Testis (tissue), 3 donors: ENCODE results near the gene TMCC3. TPM values are rescaled to one million over a fixed set of nuclear protein-coding genes. Genes with fewer than 3 reads are reported as not detected.
A peak's percentile ranks its signal among the peaks of the same experiment; 100 is the strongest.

Source experiments
- DNase-seq: peaks from one replicate; pipeline ENCODE4 v3.0.0-alpha.2; 2019
- H3K27ac ChIP-seq, 2 donors: fragments of 200-600 bp; sonication (generic); one replicate each; pipeline ENCODE4 v1.5.1; 2019
- H3K27me3 ChIP-seq: fragments of 200-600 bp; sonication (generic); one replicate; pipeline ENCODE4 v1.5.1; 2019
- H3K36me3 ChIP-seq: fragments of 200-600 bp; sonication (generic); one replicate; pipeline ENCODE4 v1.5.1; 2017; ENCODE audit warnings: low read depth; ENCODE audit errors: missing control alignments
- H3K4me1 ChIP-seq: fragments of 200-600 bp; sonication (generic); one replicate; pipeline ENCODE4 v1.5.1; 2019
- H3K4me3 ChIP-seq, 2 donors: fragments of 200-600 bp; sonication (generic); one replicate each; pipeline ENCODE4 v1.5.1; 2017 to 2019
- H3K9me3 ChIP-seq: fragments of 200-600 bp; sonication (generic); one replicate; pipeline ENCODE4 v1.5.1; 2017
- CTCF ChIP-seq, 3 experiments: fragments of 450-650 bp in 2 of 3; fragments of 200-600 bp in 1 of 3; sonication (generic) in 1 of 3; IDR thresholded peaks; one replicate each; pipeline ENCODE4 v1.5.1; 2016 to 2019; ENCODE audit warnings: antibody characterized with exemption in 3 of 3, mild to moderate bottlenecking in 2 of 3, moderate library complexity in 1 of 3
- POLR2A ChIP-seq: fragments of 450-650 bp; IDR thresholded peaks from one replicate; pipeline ENCODE4 v1.6.1; 2017; ENCODE audit warnings: antibody characterized with exemption, mild to moderate bottlenecking, moderate library complexity
- WGBS, 2 donors: methylation state at CpG; one replicate each; pipeline ENCODE4 v1.1.5; 2018; 5-methylcytosine and 5-hydroxymethylcytosine counted together
- intact Hi-C: fragments of 100-400 bp; cut with DNase I; formaldehyde crosslinking; loops from one replicate; pipeline ENCODE4 v1.15.1; 2023; ENCODE audit warnings: low total_unique reads
- polyA plus RNA-seq: library from polyadenylated mRNA; stranded (reverse); fragments of 350-450 nt; fragmentation: Illumina TruSeq; extraction: RNeasy Lipid Tissue Mini Kit (QIAGEN cat#74804); gene quantifications from one replicate; pipeline ENCODE4 v1.2.3, GENCODE V29; 2014; ENCODE audit warnings: low read depth, low replicate concordance; ENCODE audit not compliant: insufficient read depth
- total RNA-seq, 2 donors: library from RNA; depleted of rRNA; stranded (reverse); fragments of >200 nt; gene quantifications; one replicate each; pipeline ENCODE4 v1.2.3, GENCODE V29; 2016

Gene TMCC3
- total and polyA plus RNA-seq, 3 donors from 2014 or later: 3.4 to 6.4 (median 5.1) TPM

GRCh38 chr12:94674835-94675234, 24.5 kb upstream of the TMCC3 start:
- no peaks in the 10 kb centered on the region for H3K36me3 ChIP-seq
- peaks cover 16% of the 10 kb centered on the region for H3K4me1 ChIP-seq
- H3K27me3 ChIP-seq: no peaks in the 10 kb centered on the region
- TF ChIP-seq POLR2A (no peak), CTCF (IDR thresholded peaks at IDR 0.05) (no peak)
- DNase-seq: peak; percentile 53
- WGBS, 2 donors: 30 to 40% methylated on average over 6 of the region's 6 CpGs
- no peaks in the 10 kb centered on the region for H3K9me3 ChIP-seq
- H3K27ac ChIP-seq: no peak overlapping the region
- H3K4me3 ChIP-seq: no peak overlapping the region
- intact Hi-C loops: no loop called here

- DNase-seq: no peak
- Histone ChIP-seq H3K36me3 (no peaks in the 10 kb centered on the region), H3K27ac (peak overlapping the region in 1 of 2 donors; percentile 9), H3K4me3 (no peak overlapping the region), H3K9me3 (no peaks in the 10 kb centered on the region), H3K4me1 (peaks cover 16% of the 10 kb centered on the region), H3K27me3 (no peaks in the 10 kb centered on the region)
- intact Hi-C loops: no loop called here
- TF ChIP-seq POLR2A (no peak), CTCF (IDR thresholded peaks at IDR 0.05) (no peak)
- 28 to 33% methylated on average over 2 of the region's 2 CpGs for WGBS, 2 donors
Measured at GRCh38 chr12:94674051-94674451, 23.7 kb upstream of the TMCC3 start.

- peaks cover 16% of the 10 kb centered on the region for H3K4me1 ChIP-seq
- WGBS, 2 donors: 65 to 79% methylated on average over 4 of the region's 4 CpGs
- H3K36me3 ChIP-seq: no peaks in the 10 kb centered on the region
- H3K27me3 ChIP-seq: no peaks in the 10 kb centered on the region
- no peak for DNase-seq
- peak overlapping the region in 1 of 2 donors; percentile 9 for H3K27ac ChIP-seq
- intact Hi-C loops: no loop called here
- H3K9me3 ChIP-seq: no peaks in the 10 kb centered on the region
- H3K4me3 ChIP-seq: no peak overlapping the region
- TF ChIP-seq CTCF (IDR thresholded peaks at IDR 0.05) (no peak), POLR2A (no peak)
Measured at GRCh38 chr12:94673496-94673895, 23.1 kb upstream of the TMCC3 start.

- Histone ChIP-seq H3K27me3 (no peaks in the 10 kb centered on the region), H3K27ac (no peak overlapping the region), H3K36me3 (no peaks in the 10 kb centered on the region), H3K4me3 (no peak overlapping the region), H3K9me3 (no peaks in the 10 kb centered on the region), H3K4me1 (peaks cover 6% of the 10 kb centered on the region)
- DNase-seq: no peak
- TF ChIP-seq POLR2A (no peak), CTCF (IDR thresholded peaks at IDR 0.05) (no peak)
- WGBS, 2 donors: 91 to 97% methylated on average over 1 of the region's 1 CpG
- intact Hi-C loops: no loop called here
Measured at GRCh38 chr12:94671917-94672316, 21.6 kb upstream of the TMCC3 start.

- WGBS, 2 donors: 64 to 75% methylated on average over 2 of the region's 2 CpGs
- TF ChIP-seq CTCF (IDR thresholded peaks at IDR 0.05): no peak
- no peak for TF ChIP-seq POLR2A
- H3K4me1 ChIP-seq: no peaks in the 10 kb centered on the region
- no peaks in the 10 kb centered on the region for H3K36me3 ChIP-seq
- H3K4me3 ChIP-seq: no peak overlapping the region
- intact Hi-C loops: no loop called here
- no peaks in the 10 kb centered on the region for H3K9me3 ChIP-seq
- DNase-seq: no peak
- H3K27me3 ChIP-seq: no peaks in the 10 kb centered on the region
- no peak overlapping the region for H3K27ac ChIP-seq
Measured at GRCh38 chr12:94670898-94671297, 20.5 kb upstream of the TMCC3 start.
